KBM-7 (cell line): ENCODE results near the gene EFCAB12.

Experiments used
- DNase-seq: peaks from one replicate; pipeline ENCODE4 v3.0.0-alpha.2; 2015
- in situ Hi-C: fragments of 300-500 bp; cut with MboI; formaldehyde crosslinking; loops from 2 replicates; pipeline ENCODE4 v1.14.3; 2020; ENCODE audit warnings: low sequenced_read_pairs, low pct_unique_long_range_greater_than_20kb, mixed read lengths

The EFCAB12 gene

DNA sequence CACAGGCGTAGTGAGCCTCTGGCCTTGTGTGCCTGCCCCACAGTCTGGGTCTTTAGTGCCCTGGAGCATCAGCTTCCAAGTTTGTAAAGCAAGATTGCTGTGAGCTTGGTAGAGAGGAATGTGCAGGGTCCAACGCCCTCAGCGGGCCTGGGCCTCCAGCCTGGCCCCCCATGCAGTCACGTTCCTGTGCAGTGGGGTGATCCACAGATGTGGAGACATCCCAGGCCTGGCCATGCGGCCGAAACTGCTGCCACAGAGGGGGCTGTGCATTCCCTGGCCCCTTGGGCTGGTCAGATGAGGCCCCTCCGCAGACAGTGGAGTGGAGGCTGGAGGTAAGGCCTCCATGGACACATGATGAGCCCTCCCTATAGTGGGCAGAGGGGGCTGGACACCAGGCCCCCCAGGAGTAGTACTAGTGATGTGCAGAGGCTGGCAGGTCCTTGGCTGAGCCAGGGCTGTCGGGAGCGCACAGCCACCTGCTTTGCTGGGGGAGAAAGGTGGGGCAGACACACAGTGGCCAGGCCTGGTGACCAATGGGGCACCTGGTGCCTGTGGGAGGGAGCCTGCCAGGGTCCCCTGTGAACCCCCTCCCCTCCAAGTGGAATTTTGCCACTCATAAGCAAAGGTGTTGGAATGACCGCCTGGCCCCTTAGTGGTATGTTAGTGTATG is 71.5 kb downstream of the EFCAB12 start:
- DNase-seq: no peak
- in situ Hi-C loops: no loop called here

DNA sequence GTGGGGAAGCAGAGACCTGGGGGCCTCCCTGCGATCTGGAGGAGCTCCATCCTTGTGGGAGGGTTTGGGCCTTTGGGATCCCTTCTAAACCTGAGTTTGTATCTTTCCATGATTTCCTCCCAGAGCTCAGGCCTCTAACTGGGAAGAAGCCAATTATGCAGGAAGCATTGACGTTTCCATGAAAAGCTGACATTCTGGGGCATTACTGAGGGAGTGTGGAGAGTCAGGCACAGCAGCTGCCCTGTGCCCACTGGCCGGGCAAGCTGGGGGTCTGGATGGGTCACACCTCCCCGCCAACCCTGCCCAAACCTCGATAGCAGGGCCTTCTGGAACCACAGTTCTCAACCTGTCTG is 74.9 kb downstream of the EFCAB12 start:
- no peak for DNase-seq
- in situ Hi-C loops: no loop called here

DNA sequence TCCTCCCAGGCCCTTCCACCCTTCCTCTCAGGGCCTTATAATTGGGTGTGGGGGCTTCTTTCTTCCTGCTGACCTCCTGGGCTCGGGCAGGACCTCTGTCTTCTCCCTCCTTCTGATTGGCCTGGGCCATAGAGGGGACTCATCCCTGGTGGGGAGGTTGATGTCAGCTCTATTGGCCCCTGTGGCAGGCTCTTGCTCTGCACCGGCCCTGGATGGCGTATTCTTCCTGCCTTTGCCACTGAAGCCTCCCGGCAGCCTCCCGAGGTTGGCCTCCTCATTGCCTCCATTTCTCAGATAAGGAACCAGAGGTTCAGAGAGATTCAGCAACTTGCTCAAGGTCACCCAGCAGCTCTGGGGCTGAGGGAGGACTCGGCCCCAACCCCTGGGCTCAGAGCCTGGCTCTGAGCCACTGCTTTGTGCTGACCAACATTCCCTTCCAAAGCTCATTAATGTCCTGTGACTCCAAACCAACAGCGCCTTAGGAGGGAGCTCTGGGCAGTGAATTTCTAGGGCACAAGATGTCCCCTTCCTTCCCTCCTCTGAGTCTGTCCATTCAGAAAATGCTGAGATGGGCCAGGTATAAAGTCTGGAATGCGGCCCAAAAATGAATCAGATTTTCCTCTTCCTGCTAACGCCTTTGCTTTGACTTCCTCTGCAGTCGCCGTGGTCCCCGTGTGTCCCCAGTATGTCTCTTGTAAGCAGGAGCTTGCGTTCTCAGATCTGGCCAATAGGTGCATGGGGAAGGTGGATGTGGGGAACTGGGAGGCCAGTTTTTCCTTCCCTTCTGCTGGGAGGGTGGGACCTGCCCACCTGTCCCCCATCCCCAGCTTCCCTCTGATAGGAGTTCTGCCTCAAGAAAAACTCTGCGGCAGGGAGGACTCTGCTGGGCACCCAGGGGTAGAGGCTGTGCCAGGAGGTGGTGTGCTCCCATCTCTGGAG is 75.5 kb downstream of the EFCAB12 start:
- in situ Hi-C loops: no loop called here
- DNase-seq: no peak

DNA sequence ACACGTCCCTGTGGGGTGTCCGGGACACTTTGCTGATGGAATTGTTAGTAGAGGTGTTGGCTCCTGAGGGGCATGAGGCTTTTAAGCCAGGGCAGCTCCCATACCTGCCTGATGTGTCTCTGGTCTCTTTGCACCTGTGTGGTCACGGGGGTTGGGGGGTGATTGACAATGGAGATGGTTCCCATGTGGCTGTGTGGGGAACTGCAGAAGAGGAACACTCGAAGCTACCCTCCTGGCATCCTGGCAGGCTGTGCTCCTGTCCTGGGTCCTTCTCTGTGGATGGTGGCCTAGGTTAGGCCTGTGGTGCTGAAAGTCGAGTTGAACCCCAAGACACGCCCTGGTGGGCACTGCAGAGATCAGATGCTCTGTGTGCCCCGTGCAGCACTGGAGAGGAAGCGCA is 76.4 kb downstream of the EFCAB12 start:
- in situ Hi-C loops: no loop called here
- no peak for DNase-seq
